Left ventricle myocardium superior (tissue), 1 donor: ENCODE measurements around the gene SKA1. TPM values are rescaled to one million over a fixed set of nuclear protein-coding genes. Genes with fewer than 3 reads are reported as not detected.
"Not testable (repeated sequence)": the region's sequence is repeated elsewhere in the genome, so short reads cannot be mapped to it uniquely, and the experiment has no call there.

Experiments
- ATAC-seq: fragments of 200-7000 bp; cut with Tn5 transposase; one replicate; pipeline ENCODE4 v1.9.1; 2020; ENCODE audit warnings: mild to moderate bottlenecking, moderate library complexity
- DNase-seq: peaks from one replicate; pipeline ENCODE4 v3.0.0-alpha.2; 2020
- intact Hi-C: fragments of 100-400 bp; cut with micrococcal nuclease; formaldehyde crosslinking; loops from one replicate; pipeline ENCODE4 v1.11.0; 2022
- total RNA-seq: library from RNA; stranded (reverse); fragmentation: NEBNext Ultra II Directional; extraction: Animal tissue kit (Norgen Biotek cat#: 25700); gene quantifications from one replicate; pipeline ENCODE4 v1.2.1, GENCODE V29; 2021
- donor health status: DM: no; HTN: yes; CAD: no; lungs with severe emphysema.

The SKA1 gene
- total RNA-seq, 1 donor from 2014 or later, result 0.20 TPM

GRCh38 chr18:50388988-50389387, 14.1 kb downstream of the SKA1 start:
- no peak for DNase-seq
- no peak for ATAC-seq
- intact Hi-C loops, result no loop called here

GRCh38 chr18:50393802-50394201, 19.0 kb downstream of the SKA1 start:
- DNase-seq, result no peak
- intact Hi-C loops, result no loop called here
- no peak for ATAC-seq

DNA sequence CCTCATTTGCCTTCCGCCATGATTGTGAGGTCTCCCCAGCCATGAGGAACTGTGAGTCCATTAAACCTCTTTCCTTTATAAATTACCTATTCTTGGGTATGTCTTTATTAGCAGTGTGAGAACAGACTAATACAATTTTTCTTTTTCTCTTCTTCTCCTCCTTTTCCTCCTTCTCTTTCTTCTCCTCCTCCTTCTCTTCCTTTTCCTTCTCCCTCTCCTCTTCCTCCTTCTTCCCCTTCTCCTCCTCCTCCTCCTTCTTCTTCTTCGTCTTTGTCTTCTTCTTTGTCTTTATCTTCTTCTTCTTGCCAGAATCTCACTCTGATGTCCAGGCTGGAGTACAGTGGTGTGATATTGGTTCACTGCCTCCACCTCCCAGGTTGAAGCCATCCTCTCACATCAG, 20.2 kb downstream of the SKA1 start:
- intact Hi-C loops, result no loop called here
- DNase-seq (no peak), ATAC-seq (no peak)

GRCh38 chr18:50396005-50396660, 21.3 kb downstream of the SKA1 start:
- ATAC-seq (no peak), DNase-seq (no peak)
- intact Hi-C loops, result no loop called here

GRCh38 chr18:50397023-50397422, 22.2 kb downstream of the SKA1 start:
- DNase-seq (no peak), ATAC-seq (no peak)
- intact Hi-C loops, result no loop called here

GRCh38 chr18:50398099-50398498, 23.3 kb downstream of the SKA1 start:
- DNase-seq, result no peak
- no peak for ATAC-seq
- intact Hi-C loops, result no loop called here

DNA sequence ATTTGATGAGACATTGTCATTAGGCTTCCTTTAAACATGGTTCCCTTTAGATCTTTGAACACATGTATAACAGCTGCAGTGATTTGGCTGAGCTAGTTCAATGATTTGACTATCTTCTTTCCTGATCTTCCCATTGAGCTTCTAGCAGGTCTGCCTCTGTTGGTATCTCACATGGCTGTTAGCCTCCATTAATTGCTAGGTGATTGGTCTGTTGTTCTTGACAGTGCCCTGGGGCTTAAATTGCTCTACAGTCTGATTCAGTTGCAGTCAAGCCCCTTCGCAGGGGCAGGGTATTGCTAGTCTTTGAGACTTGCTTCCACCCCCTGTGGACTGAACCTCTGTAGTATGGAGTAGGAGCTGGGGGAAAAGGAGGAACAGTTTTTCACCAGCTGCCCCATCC, 24.1 kb downstream of the SKA1 start:
- no peak for ATAC-seq
- DNase-seq, result no peak
- intact Hi-C loops, result no loop called here

- intact Hi-C loops, result no loop called here
- ATAC-seq, result no peak
- no peak for DNase-seq
Measured at GRCh38 chr18:50399582-50399981, 24.7 kb downstream of the SKA1 start.

GRCh38 chr18:50400438-50400837, 25.6 kb downstream of the SKA1 start:
- ATAC-seq, DNase-seq, intact Hi-C loops: not testable (repeated sequence)

DNA sequence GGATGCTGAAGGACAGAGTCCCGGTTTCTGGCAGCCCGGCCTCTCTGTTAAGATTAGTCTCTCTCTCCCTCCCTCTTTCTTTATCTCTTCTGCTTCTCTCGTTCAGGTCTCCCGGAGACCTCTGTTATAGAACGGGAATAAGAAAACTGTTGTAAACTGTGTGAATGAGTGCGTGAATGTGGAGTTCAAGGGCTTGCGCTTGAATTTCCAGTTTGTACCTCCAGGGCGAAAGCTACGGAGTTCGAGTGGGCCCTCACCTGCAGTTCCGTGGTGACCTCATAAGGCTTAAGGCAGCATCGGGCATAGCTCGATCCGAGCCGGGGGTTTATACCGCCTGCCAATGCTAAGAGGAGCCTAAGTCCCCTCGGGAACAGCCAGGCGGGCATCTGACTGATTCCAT, 26.4 kb downstream of the SKA1 start:
- DNase-seq, result no peak
- ATAC-seq, result no peak
- intact Hi-C loops, result no loop called here

DNA sequence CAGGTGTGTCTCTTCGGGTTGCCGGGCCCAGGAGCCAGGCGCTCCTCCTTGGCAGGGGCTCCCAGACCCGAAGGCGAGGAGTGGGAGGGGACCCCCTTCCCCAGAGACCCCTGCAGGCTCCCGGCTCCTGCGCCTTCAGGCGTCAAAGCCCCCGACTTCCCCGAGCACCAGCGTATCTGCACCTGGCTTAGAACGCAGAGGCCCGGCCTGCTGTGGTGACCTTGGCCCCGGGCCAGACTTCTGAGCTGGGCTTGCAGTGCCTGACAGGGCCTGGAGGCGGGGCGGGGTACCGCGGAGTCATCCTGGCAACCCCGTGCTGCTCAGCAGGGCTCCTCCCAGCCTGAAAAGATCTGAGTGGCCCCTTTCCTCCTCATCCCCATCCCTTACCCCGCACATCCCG, 27.0 kb downstream of the SKA1 start:
- ATAC-seq, result peak; percentile 81
- intact Hi-C loops, result no loop called here
- DNase-seq, result peak; percentile 73

GRCh38 chr18:50404752-50405581, 30.1 kb downstream of the SKA1 start:
- DNase-seq, intact Hi-C loops, ATAC-seq: not testable (repeated sequence)

- ATAC-seq (no peak), DNase-seq (no peak)
- intact Hi-C loops, result no loop called here
Measured at GRCh38 chr18:50405582-50406271, 30.9 kb downstream of the SKA1 start.

DNA sequence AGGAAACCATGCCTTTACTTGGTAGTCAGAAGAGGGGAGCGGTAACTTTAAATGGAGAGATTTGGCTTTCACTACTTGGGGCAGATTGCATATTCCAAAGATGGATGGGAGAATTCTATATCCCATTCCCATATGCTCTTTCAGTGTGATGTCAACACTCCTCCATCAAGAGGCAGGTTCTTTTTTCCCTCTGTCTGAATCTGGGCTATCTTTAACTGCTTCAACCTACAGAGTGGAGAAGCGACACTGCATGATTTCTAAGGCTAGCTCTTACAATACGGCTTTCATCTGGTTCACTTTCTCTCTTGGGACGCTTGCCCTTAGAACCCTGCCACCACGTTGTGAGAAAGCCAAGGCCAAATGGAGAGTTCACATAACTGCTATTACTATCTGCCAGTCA, 34.4 kb downstream of the SKA1 start:
- no peak for ATAC-seq
- DNase-seq, result no peak
- intact Hi-C loops, result no loop called here

DNA sequence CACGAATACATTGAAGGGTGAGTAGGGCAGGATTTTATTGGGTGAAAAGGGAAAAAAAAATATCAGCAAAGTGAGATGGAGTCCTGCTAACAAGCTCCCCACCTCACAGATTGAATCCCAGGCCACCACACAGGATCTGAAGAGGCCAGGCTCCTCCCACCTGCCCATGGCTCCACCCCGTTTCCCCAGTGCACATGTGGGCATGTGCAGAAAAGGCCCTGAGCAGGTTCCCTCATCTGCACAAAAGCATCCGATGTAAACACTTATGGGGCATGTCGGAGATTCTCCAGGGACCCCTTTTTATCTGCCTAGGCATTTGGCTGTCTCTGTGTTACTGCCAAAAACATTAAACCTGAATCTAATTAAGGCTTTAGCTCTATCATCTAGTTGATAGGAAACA, 35.2 kb downstream of the SKA1 start:
- DNase-seq, result no peak
- no peak for ATAC-seq
- intact Hi-C loops, result no loop called here

DNA sequence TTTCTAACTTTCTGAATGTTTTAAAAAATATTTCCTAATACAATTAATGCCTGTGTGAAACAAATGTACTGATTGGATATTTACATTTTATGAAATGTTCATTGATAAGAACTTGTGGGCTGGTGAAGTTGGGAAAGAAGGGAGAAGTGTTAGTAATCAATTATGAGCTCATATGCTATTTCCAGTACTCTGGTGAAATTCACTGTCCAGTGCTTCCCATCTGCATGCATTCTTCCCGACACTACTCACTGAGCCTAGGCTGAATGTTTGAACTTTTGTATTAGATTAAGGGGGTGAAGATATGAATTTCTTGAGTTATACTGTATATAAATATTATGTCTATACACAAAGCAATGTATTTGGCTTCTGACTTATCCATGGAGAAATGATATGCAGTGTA, 36.0 kb downstream of the SKA1 start:
- no peak for DNase-seq
- peak; percentile 77 for ATAC-seq
- intact Hi-C loops, result no loop called here

- DNase-seq, ATAC-seq, intact Hi-C loops: not testable (repeated sequence)
Measured at GRCh38 chr18:50416832-50417231, 42.0 kb downstream of the SKA1 start.

DNA sequence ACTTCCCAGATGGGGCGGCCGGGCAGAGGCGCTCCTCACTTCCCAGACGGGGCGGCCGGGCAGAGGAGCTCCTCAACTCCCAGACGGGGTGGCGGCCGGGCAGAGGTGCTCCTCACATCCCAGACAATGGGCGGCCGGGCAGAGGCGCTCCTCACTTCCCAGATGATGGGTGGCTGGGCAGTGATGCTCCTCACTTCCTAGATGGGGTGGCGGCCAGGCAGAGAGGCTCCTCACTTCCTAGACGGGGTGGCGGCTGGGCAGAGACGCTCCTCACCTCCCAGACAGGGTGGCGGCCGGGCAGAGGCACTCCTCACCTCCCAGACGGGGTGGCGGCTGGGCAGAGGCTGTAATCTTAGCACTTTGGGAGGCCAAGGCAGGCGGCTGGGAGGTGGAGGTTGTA, 42.9 kb downstream of the SKA1 start:
- intact Hi-C loops, ATAC-seq: not testable (repeated sequence)

GRCh38 chr18:50418650-50419049, 43.8 kb downstream of the SKA1 start:
- intact Hi-C loops, result no loop called here
- ATAC-seq (no peak), DNase-seq (no peak)

More for the DNA sequence above, 42.9 kb downstream of the SKA1 start:
- DNase-seq, result not testable (repeated sequence)

GRCh38 chr18:50422286-50422898, 47.5 kb downstream of the SKA1 start:
- ATAC-seq (no peak), DNase-seq (no peak)
- intact Hi-C loops, result no loop called here
